Smooth muscle cell (in vitro differentiated cells): ENCODE results near the gene INPP5F. TPM values are rescaled to one million over a fixed set of nuclear protein-coding genes. Genes with fewer than 3 reads are reported as not detected.

Experiments used
- DNase-seq: peaks from one replicate; lab custom pipeline; 2025; ENCODE audit not compliant: unreplicated experiment; lab: John Stamatoyannopoulos, UW
- H2AFZ ChIP-seq: fragments of 200-600 bp; sonication (generic); 2 replicates; pipeline ENCODE4 v1.6.0; 2016; ENCODE audit warnings: antibody characterized with exemption, low read depth, mild to moderate bottlenecking
- H3F3A ChIP-seq: fragments of 200-600 bp; sonication (generic); 2 replicates; pipeline ENCODE4 v1.6.0; 2017; ENCODE audit warnings: antibody characterized with exemption, low read depth
- H3K27ac ChIP-seq: fragments of 200-600 bp; sonication (generic); 2 replicates; pipeline ENCODE4 v1.5.1; 2016; ENCODE audit warnings: low read depth, mild to moderate bottlenecking
- H3K27me3 ChIP-seq: fragments of 200-600 bp; sonication (generic); 2 replicates; pipeline ENCODE4 v1.6.1; 2016; ENCODE audit warnings: low read depth, mild to moderate bottlenecking
- H3K36me3 ChIP-seq: fragments of 200-600 bp; sonication (generic); 2 replicates; pipeline ENCODE4 v1.5.1; 2016; ENCODE audit warnings: low read depth
- H3K4me1 ChIP-seq: fragments of 200-600 bp; sonication (generic); 2 replicates; pipeline ENCODE4 v1.5.1; 2016; ENCODE audit warnings: low read depth
- H3K4me2 ChIP-seq: fragments of 200-600 bp; sonication (generic); 2 replicates; pipeline ENCODE4 v1.6.0; 2016; ENCODE audit warnings: mild to moderate bottlenecking
- H3K4me3 ChIP-seq: fragments of 200-600 bp; sonication (generic); 2 replicates; pipeline ENCODE4 v1.5.1; 2016; ENCODE audit warnings: mild to moderate bottlenecking
- H3K79me2 ChIP-seq: fragments of 200-600 bp; sonication (generic); 2 replicates; pipeline ENCODE4 v1.6.0; 2016; ENCODE audit warnings: low read depth, mild to moderate bottlenecking
- H3K9ac ChIP-seq: fragments of 200-600 bp; sonication (generic); 2 replicates; pipeline ENCODE4 v1.6.0; 2016; ENCODE audit warnings: low read depth
- H3K9me3 ChIP-seq: fragments of 200-600 bp; sonication (generic); replicated peaks from 2 replicates; pipeline ENCODE4 v1.5.1; 2016; ENCODE audit warnings: low read depth
- H4K20me1 ChIP-seq: fragments of 200-600 bp; sonication (generic); 2 replicates; pipeline ENCODE4 v1.6.0; 2016; ENCODE audit warnings: low read depth
- WGBS: methylation state at CpG from one replicate; pipeline ENCODE4 v1.1.7; 2016; ENCODE audit warnings: low lambda C conversion rate; 5-methylcytosine and 5-hydroxymethylcytosine counted together
- polyA plus RNA-seq: library from polyadenylated mRNA; unstranded; fragments of >200 nt; fragmentation: Nextera tagmentation; extraction: Ambion mirVana; gene quantifications from 2 replicates; pipeline ENCODE4 v1.2.1, GENCODE V29; 2016
- total RNA-seq: library from RNA; depleted of rRNA; stranded (reverse); fragments of >200 nt; gene quantifications from 2 replicates; pipeline ENCODE4 v1.2.3, GENCODE V29; 2014
- TF ChIP-seq, protein P1 (sequence below): fragments of 200-600 bp; sonication (generic); IDR thresholded peaks from 2 replicates; pipeline ENCODE4 v1.5.1; 2017; ENCODE audit warnings: borderline replicate concordance, mild to moderate bottlenecking, antibody characterized with exemption; ENCODE audit not compliant: insufficient read depth, poor library complexity, severe bottlenecking

INPP5F gene
- total and polyA plus RNA-seq, 2 experiments from 2014 or later = 15.9 to 106 TPM

DNA sequence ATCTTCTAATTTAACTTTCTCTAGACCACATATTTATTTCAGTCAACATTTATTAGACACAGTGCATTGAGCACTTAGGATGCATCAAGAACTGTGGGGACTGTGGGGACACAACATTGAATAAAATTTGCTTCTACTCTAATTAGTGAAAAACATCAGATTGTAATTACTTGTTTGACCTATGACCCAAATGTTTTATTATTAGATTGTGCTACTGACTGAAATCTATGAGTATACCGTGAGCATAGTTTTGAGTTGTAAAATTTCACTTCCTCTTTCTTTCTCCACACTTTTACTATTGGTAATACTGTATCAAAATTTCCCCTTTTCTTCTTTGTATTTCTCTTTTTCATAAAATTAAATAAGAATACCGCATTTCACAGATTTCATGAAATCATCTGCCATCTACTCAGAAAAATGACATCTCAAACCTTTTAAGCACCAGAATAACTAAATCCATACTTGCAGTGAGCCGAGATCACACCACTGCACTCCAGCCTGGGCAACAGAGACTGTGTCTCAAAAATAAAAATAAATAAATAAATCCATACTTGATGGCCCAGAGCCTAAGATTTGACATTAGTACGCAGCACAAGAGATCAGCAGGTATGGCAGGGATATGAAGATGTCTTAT lies 25.4 kb upstream of the INPP5F start:
- TF ChIP-seq, protein P1, sequence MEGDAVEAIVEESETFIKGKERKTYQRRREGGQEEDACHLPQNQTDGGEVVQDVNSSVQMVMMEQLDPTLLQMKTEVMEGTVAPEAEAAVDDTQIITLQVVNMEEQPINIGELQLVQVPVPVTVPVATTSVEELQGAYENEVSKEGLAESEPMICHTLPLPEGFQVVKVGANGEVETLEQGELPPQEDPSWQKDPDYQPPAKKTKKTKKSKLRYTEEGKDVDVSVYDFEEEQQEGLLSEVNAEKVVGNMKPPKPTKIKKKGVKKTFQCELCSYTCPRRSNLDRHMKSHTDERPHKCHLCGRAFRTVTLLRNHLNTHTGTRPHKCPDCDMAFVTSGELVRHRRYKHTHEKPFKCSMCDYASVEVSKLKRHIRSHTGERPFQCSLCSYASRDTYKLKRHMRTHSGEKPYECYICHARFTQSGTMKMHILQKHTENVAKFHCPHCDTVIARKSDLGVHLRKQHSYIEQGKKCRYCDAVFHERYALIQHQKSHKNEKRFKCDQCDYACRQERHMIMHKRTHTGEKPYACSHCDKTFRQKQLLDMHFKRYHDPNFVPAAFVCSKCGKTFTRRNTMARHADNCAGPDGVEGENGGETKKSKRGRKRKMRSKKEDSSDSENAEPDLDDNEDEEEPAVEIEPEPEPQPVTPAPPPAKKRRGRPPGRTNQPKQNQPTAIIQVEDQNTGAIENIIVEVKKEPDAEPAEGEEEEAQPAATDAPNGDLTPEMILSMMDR = no peak
- Histone ChIP-seq H2AFZ (no peak overlapping the region), H3K27me3 (no peaks in the 10 kb centered on the region), H3K4me3 (no peak overlapping the region), H3K36me3 (no peaks in the 10 kb centered on the region), H3K27ac (no peak overlapping the region), H4K20me1 (no peaks in the 10 kb centered on the region), H3K9ac (no peak overlapping the region), H3K79me2 (no peaks in the 10 kb centered on the region), H3K4me1 (no peaks in the 10 kb centered on the region), H3K9me3 (no peaks in the 10 kb centered on the region), H3K4me2 (no peak overlapping the region), H3F3A (no peaks in the 10 kb centered on the region)
- 96% methylated on average over 4 of the region's 4 CpGs for WGBS
- no peak for DNase-seq

DNA sequence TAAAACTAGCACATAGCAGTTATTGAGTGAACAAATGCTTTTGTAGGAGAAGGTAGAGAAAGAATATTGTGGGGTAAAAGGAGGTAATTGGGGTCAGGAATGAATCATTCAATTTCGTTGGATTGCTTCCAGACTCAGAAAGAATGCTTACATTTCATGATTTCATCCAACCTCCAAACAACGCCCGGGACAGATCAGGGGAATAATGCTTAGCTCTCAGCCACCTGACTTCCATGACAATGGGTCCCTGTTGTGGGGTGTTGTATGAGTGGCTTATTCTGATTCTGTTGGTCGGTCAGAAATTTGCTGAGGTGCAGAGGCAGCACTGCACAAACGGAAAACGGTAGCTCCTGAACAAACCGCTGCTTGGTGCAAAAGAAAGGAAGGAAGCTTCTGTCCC lies 24.0 kb upstream of the INPP5F start:
- no peaks in the 10 kb centered on the region for H3K79me2 ChIP-seq
- TF ChIP-seq, protein P1 = no peak
- 75% methylated on average over 7 of the region's 7 CpGs for WGBS
- no peaks in the 10 kb centered on the region for H3K27me3 ChIP-seq
- H3K36me3 ChIP-seq = no peaks in the 10 kb centered on the region
- H3F3A ChIP-seq = no peaks in the 10 kb centered on the region
- H3K9ac ChIP-seq = no peak overlapping the region
- DNase-seq = no peak
- no peaks in the 10 kb centered on the region for H3K4me1 ChIP-seq
- no peak overlapping the region for H3K4me2 ChIP-seq
- H3K4me3 ChIP-seq = no peak overlapping the region
- no peak overlapping the region for H3K27ac ChIP-seq
- H3K9me3 ChIP-seq = no peaks in the 10 kb centered on the region
- no peak overlapping the region for H2AFZ ChIP-seq
- no peaks in the 10 kb centered on the region for H4K20me1 ChIP-seq

DNA sequence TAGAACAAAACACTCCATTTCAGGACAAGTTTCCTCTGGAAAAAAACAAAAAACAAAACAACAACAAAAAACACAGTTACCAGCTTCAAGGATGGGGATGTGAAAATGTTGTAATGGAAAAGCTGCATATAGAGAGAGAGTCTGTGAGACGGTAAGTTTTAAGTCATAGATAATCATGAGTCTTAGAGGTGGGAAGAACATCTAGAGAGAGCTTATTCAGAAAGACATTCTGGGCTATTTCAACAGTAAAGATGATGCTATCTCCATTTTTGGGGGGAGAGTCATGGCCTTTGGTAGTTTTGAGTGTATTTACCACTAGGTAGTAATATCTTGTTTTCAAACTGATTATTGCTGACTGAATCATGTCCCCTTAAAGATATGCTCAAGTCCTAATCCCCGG lies 23.3 kb upstream of the INPP5F start:
- 74% methylated on average over 2 of the region's 2 CpGs for WGBS
- no peaks in the 10 kb centered on the region for H4K20me1 ChIP-seq
- no peaks in the 10 kb centered on the region for H3K27me3 ChIP-seq
- DNase-seq = no peak
- H3K4me3 ChIP-seq = no peak overlapping the region
- H3K9me3 ChIP-seq = peaks cover 3% of the 10 kb centered on the region
- H2AFZ ChIP-seq = no peak overlapping the region
- TF ChIP-seq, protein P1 = no peak
- H3K4me1 ChIP-seq = no peaks in the 10 kb centered on the region
- no peak overlapping the region for H3K27ac ChIP-seq
- no peaks in the 10 kb centered on the region for H3K79me2 ChIP-seq
- no peak overlapping the region for H3K4me2 ChIP-seq
- H3F3A ChIP-seq = no peaks in the 10 kb centered on the region
- H3K36me3 ChIP-seq = no peaks in the 10 kb centered on the region
- H3K9ac ChIP-seq = no peak overlapping the region

DNA sequence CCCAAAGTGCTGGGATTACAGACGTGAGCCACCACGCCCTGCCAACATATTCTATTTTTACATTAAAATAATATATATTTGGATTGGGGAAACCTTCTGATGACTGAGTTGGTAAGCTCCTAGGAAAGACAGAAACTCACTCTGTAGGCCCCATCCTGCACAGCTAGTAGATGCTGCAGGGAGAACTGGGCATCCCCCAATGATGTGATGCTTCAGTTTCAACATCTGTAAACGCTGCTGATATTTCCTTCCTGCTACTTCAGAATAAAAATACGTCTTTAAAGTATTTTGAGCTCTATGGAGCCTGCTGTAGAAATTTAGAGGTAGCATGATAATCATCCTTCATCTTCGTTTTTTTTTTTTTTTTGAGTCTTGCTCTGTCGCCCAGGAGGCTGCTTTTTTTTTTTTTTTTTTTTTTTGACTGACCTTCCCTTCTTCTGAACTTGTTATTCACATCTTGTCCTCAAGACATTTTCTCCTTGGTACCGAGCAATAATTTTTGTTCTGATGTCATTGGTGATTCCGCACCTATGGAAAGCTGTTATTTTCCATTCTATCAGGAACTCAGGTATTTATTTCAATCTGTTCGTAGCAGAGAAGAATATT lies 21.8 kb upstream of the INPP5F start:
- TF ChIP-seq, protein P1 = no peak
- no peak overlapping the region for H2AFZ ChIP-seq
- 92% methylated on average over 9 of the region's 9 CpGs for WGBS
- no peak overlapping the region for H3K9ac ChIP-seq
- no peak overlapping the region for H3K27ac ChIP-seq
- H3K79me2 ChIP-seq = no peaks in the 10 kb centered on the region
- no peaks in the 10 kb centered on the region for H3K27me3 ChIP-seq
- H3F3A ChIP-seq = no peaks in the 10 kb centered on the region
- H3K36me3 ChIP-seq = no peaks in the 10 kb centered on the region
- no peak for DNase-seq
- H3K4me3 ChIP-seq = no peak overlapping the region
- no peaks in the 10 kb centered on the region for H3K4me1 ChIP-seq
- H4K20me1 ChIP-seq = no peaks in the 10 kb centered on the region
- no peak overlapping the region for H3K4me2 ChIP-seq
- H3K9me3 ChIP-seq = peaks cover 3% of the 10 kb centered on the region
